ENCODE results near the gene MUC6. TPM values are rescaled to one million over a fixed set of nuclear protein-coding genes. Genes with fewer than 3 reads are reported as not detected.
A peak's percentile ranks its signal among the peaks of the same experiment; 100 is the strongest.

MUC6 gene
- total RNA-seq, 4 donors from 2014 or later = not detected

DNA sequence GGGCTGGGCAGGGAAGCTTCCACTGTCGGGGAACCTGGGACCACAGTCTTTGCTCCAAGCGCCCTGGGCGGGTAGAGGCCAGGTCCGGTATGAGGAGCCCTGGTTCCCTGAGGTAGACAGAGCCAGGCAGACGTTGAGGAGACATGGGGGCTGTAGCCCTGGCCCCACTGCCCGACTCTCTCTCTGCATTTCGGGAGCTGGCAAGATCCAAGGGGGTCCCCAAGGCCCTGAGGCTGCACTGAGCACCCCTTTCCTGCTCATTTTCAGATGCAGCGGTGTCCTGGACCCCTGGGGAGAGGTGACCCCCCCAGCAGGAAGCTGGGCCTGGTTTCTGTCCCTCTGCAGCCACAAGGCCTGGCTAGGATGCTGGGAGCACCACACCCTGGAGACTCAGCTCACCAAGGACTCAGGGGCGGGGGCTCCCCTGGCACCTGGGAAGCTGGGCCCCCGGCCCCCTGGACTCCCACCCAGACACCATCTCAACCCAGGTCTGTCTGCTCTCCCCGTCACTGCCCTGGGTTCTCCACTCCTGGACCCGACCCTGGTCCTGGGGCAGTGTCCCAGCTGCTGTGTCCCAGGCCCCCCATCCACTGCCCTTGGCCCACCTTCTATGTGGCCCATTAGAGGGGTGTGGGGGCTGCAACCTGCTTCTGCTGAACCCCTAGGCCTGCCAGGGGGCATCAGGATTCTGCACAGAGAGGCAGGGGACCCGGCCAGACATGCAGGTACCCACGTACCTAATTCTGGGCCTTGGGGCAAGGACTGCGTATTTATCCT, 15.0 kb upstream of the MUC6 start:
- 80% methylated on average over 4 of the region's 15 CpGs for WGBS
- Histone ChIP-seq H3K36me3 (no peaks in the 10 kb centered on the region), H3K9me3 (no peaks in the 10 kb centered on the region), H3K4me3 (no peak overlapping the region), H3K4me1 (peaks cover 0 to 10% (median 0%) of the 10 kb centered on the region in 4 donors), H3K27me3 (peaks cover 0 to 93% (median 16%) of the 10 kb centered on the region in 4 donors), H3K27ac (replicated peaks in 1 of 4) (no peak overlapping the region)
- no peak for DNase-seq (ENCODE audit: extremely low spot score)
- TF ChIP-seq, protein P1, sequence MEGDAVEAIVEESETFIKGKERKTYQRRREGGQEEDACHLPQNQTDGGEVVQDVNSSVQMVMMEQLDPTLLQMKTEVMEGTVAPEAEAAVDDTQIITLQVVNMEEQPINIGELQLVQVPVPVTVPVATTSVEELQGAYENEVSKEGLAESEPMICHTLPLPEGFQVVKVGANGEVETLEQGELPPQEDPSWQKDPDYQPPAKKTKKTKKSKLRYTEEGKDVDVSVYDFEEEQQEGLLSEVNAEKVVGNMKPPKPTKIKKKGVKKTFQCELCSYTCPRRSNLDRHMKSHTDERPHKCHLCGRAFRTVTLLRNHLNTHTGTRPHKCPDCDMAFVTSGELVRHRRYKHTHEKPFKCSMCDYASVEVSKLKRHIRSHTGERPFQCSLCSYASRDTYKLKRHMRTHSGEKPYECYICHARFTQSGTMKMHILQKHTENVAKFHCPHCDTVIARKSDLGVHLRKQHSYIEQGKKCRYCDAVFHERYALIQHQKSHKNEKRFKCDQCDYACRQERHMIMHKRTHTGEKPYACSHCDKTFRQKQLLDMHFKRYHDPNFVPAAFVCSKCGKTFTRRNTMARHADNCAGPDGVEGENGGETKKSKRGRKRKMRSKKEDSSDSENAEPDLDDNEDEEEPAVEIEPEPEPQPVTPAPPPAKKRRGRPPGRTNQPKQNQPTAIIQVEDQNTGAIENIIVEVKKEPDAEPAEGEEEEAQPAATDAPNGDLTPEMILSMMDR (IDR thresholded peaks at IDR 0.05) = no peak
- TF ChIP-seq POLR2AphosphoS5 (IDR thresholded peaks at IDR 0.05) = no peak
- intact Hi-C loops (cut with DNase I) = loop anchor here (2.0 to 5.0 kb wide), 2 partner anchors 149 to 203 kb away; no protein-coding TSS in a partner anchor

- H3K9me3 ChIP-seq = no peaks in the 10 kb centered on the region
- H3K27ac ChIP-seq (replicated peaks in 1 of 4) = no peak overlapping the region
- no peaks in the 10 kb centered on the region for H3K36me3 ChIP-seq
- TF ChIP-seq POLR2AphosphoS5 (IDR thresholded peaks at IDR 0.05) (peak in 1 of 2 donors; percentile 22), EP300 (IDR thresholded peaks at IDR 0.05) (no peak), POLR2A (IDR thresholded peaks at IDR 0.05; ENCODE audit: low read depth) (no peak)
- TF ChIP-seq, protein P1 (IDR thresholded peaks at IDR 0.05) = peak; percentile 67 to 84 (median 83)
- peaks cover 0 to 10% (median 0%) of the 10 kb centered on the region in 4 donors for H3K4me1 ChIP-seq
- intact Hi-C loops (cut with DNase I) = loop anchor here (2.0 to 5.0 kb wide), 2 partner anchors 148 to 202 kb away; no protein-coding TSS in a partner anchor
- H3K27me3 ChIP-seq = peaks cover 0 to 86% (median 16%) of the 10 kb centered on the region in 4 donors
- H3K4me3 ChIP-seq = no peak overlapping the region
- 75% methylated on average over 9 of the region's 39 CpGs for WGBS
- DNase-seq (ENCODE audit: extremely low spot score) = no peak
These were observed 14.2 kb upstream of the MUC6 start for GRCh38 chr11:1050581-1051355.

DNA sequence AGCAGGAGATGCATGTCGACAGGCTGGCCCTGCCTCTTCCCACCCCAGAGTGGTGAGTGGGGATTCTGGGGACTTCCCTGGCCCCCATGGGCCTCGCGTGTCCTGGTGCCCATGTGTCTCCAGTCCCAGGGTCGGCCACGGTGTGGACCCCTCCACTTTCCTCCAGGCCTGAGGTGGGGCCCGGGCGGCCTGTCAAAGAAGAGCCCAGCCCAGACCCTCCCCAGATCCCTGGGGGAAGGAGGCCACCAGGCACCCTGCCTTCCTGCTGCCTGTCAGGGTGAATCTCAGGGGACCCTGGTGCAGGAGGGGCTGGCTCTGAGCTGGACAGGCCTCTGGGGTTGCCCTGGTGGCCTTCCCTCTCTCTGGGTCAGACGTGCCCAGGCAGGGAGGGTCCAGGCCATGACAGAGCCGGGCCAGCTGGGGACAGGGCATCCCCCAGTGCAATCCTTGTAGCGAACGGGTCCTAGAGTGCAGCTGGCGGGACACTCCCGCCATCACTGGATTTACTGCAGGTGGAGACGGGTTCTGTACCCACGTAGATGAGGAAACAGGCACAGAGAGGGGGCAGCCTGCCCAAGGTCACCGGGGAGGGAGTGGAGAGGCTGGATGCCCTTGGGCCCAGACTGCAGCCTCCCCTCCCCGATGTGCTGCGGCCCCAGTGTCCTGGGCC, 13.5 kb upstream of the MUC6 start:
- Histone ChIP-seq H3K9me3 (no peaks in the 10 kb centered on the region), H3K4me1 (peaks cover 0 to 10% (median 0%) of the 10 kb centered on the region in 4 donors), H3K36me3 (no peaks in the 10 kb centered on the region), H3K27me3 (peaks cover 0 to 79% (median 15%) of the 10 kb centered on the region in 4 donors), H3K4me3 (no peak overlapping the region), H3K27ac (replicated peaks in 1 of 4) (no peak overlapping the region)
- TF ChIP-seq POLR2A (IDR thresholded peaks at IDR 0.05; ENCODE audit: low read depth) = no peak
- no peak for TF ChIP-seq EP300 (IDR thresholded peaks at IDR 0.05)
- TF ChIP-seq, protein P1 (IDR thresholded peaks at IDR 0.05) = no peak
- TF ChIP-seq POLR2AphosphoS5 (IDR thresholded peaks at IDR 0.05) = no peak
- WGBS = 35% methylated on average over 4 of the region's 18 CpGs
- intact Hi-C loops (cut with DNase I) = loop anchor here (2.0 to 5.0 kb wide), 2 partner anchors 148 to 201 kb away; no protein-coding TSS in a partner anchor
- no peak for DNase-seq (ENCODE audit: extremely low spot score)

DNA sequence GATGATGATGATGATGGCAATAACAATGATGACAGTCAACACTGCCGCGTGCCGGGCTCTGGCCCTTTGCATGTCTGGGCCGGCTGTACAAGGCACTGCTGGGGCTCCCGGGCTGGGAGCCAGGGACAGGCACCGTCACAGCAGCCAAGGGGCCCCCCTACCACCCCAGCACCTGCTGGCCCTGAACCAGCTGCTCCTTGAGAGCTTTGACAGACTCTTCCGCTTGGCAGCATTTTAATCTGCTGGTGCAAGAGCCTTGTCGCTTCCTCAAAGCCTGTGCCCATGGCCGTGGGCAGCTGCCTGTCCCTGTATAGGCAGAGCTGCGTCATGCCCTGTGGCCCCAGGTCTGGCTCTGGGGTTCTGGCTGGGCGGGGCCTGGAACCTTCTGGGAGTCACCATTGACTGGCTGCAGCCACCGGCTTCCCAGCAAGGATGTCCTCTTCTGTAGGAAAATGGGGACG, 12.9 kb upstream of the MUC6 start:
- no peak overlapping the region for H3K27ac ChIP-seq (replicated peaks in 1 of 4)
- H3K4me1 ChIP-seq = peaks cover 0 to 10% (median 0%) of the 10 kb centered on the region in 4 donors
- intact Hi-C loops (cut with DNase I) = no loop called here
- DNase-seq (ENCODE audit: extremely low spot score) = no peak
- H3K9me3 ChIP-seq = no peaks in the 10 kb centered on the region
- H3K4me3 ChIP-seq = no peak overlapping the region
- TF ChIP-seq, protein P1 (IDR thresholded peaks at IDR 0.05) = no peak
- no peak for TF ChIP-seq EP300 (IDR thresholded peaks at IDR 0.05)
- TF ChIP-seq POLR2AphosphoS5 (IDR thresholded peaks at IDR 0.05) = no peak
- TF ChIP-seq POLR2A (IDR thresholded peaks at IDR 0.05; ENCODE audit: low read depth) = no peak
- H3K36me3 ChIP-seq = no peaks in the 10 kb centered on the region
- 64% methylated on average over 10 of the region's 13 CpGs for WGBS
- H3K27me3 ChIP-seq = peaks cover 0 to 73% (median 14%) of the 10 kb centered on the region in 4 donors
